Midbrain (tissue), 1 donor: ENCODE data around the gene UHRF2.
"Not testable (repeated sequence)": the region's sequence is repeated elsewhere in the genome, so short reads cannot be mapped to it uniquely, and the experiment has no call there.

Source experiments
- DNase-seq: peaks from one replicate; lab custom pipeline; 2025; lab: John Stamatoyannopoulos, UW

UHRF2 gene

GRCh38 chr9:6489099-6489498 is 76.1 kb downstream of the UHRF2 start:
- DNase-seq, result no peak

- DNase-seq, result no peak
Observed at GRCh38 chr9:6490863-6491262, 77.9 kb downstream of the UHRF2 start.

- DNase-seq, result no peak
Observed at GRCh38 chr9:6495466-6495865, 82.5 kb downstream of the UHRF2 start.

- no peak for DNase-seq
Observed at GRCh38 chr9:6498982-6499381, 86.0 kb downstream of the UHRF2 start.

- DNase-seq, result no peak
Observed at GRCh38 chr9:6501526-6502210, 88.7 kb downstream of the UHRF2 start.

- DNase-seq, result no peak
Observed at GRCh38 chr9:6502399-6502798, 89.4 kb downstream of the UHRF2 start.

- no peak for DNase-seq
Observed at GRCh38 chr9:6506571-6506970, 93.6 kb downstream of the UHRF2 start.

- DNase-seq, result no peak
Observed at GRCh38 chr9:6512085-6512657, 99.2 kb downstream of the UHRF2 start.

GRCh38 chr9:6522263-6522662 is 109.3 kb downstream of the UHRF2 start:
- DNase-seq, result no peak

- no peak for DNase-seq
Observed at GRCh38 chr9:6525326-6526045, 112.5 kb downstream of the UHRF2 start.

- no peak for DNase-seq
Observed at GRCh38 chr9:6535594-6535993, 122.6 kb downstream of the UHRF2 start.

GRCh38 chr9:6538666-6539071 is 125.7 kb downstream of the UHRF2 start:
- no peak for DNase-seq

- DNase-seq, result not testable (repeated sequence)
Observed at GRCh38 chr9:6542617-6543016, 129.6 kb downstream of the UHRF2 start.

- no peak for DNase-seq
Observed at GRCh38 chr9:6543204-6543603, 130.2 kb downstream of the UHRF2 start.

- DNase-seq, result no peak
Observed at GRCh38 chr9:6545017-6545691, 132.2 kb downstream of the UHRF2 start.

- no peak for DNase-seq
Observed at GRCh38 chr9:6549106-6549800, 136.3 kb downstream of the UHRF2 start.

GRCh38 chr9:6551136-6551535 is 138.1 kb downstream of the UHRF2 start:
- no peak for DNase-seq

- no peak for DNase-seq
Observed at GRCh38 chr9:6552033-6552432, 139.0 kb downstream of the UHRF2 start.

- no peak for DNase-seq
Observed at GRCh38 chr9:6552498-6553121, 139.6 kb downstream of the UHRF2 start.

GRCh38 chr9:6553866-6554265 is 140.9 kb downstream of the UHRF2 start:
- no peak for DNase-seq
